Spleen (tissue), 7 donors: Measurements from ENCODE around the gene HOXD11.

Experiments used
- CTCF ChIP-seq, 11 experiments: fragments of 200-600 bp in 7 of 11; fragments of 450-650 bp in 4 of 11; sonication (generic) in 4 of 11; IDR thresholded peaks in 8 of 11; conservative IDR thresholded peaks in 3 of 11; 1 replicate in 7 of 11; 2 replicates in 4 of 11; pipeline versions ENCODE4 v1.4.0 to v1.8.0; 2016 to 2021; ENCODE audit warnings: antibody characterized with exemption in 11 of 11, inconsistent platforms in 4 of 11, mild to moderate bottlenecking in 1 of 11
- POLR2A ChIP-seq, 3 donors: fragments of 450-650 bp; IDR thresholded peaks; one replicate each; pipeline ENCODE4 v1.5.1; 2017; ENCODE audit warnings: antibody characterized with exemption in 3 of 3, mild to moderate bottlenecking in 1 of 3
- POLR2AphosphoS5 ChIP-seq, 3 donors: sonication (generic); formaldehyde crosslinking; IDR thresholded peaks; one replicate each; pipeline ENCODE4 v1.5.1; 2017; ENCODE audit warnings: antibody characterized with exemption in 3 of 3
- donor health status: DM: no; HTN: no; CAD: no; lungs with moderate emphysema.
- donor health status: DM: no; HTN: no; CAD: no.
- donor health status: DM: no; HTN: no; CAD: no.

GRCh38 chr2:176129813-176130146 lies 22.7 kb downstream of the HOXD11 start:
- TF ChIP-seq CTCF (IDR thresholded peaks at IDR 0.05 in 8 of 11, conservative IDR thresholded peaks at IDR 0.05 in 3 of 11) (no peak), POLR2A (IDR thresholded peaks at IDR 0.05) (no peak), POLR2AphosphoS5 (IDR thresholded peaks at IDR 0.05) (no peak)
